HFF-Myc (cell line): ENCODE measurements around the gene PPTC7.
"Not testable (repeated sequence)": the region's sequence is repeated elsewhere in the genome, so short reads cannot be mapped to it uniquely, and the experiment has no call there.

Experiments
- DNase-seq: peaks from one replicate; pipeline ENCODE4 v3.0.0-alpha.2; 2011; ENCODE audit warnings: low read depth; ENCODE audit errors: extremely low read depth
- H3K4me3 ChIP-seq: replicated peaks from 2 replicates; pipeline ENCODE4 v1.5.1; 2011; ENCODE audit warnings: low read depth, mild to moderate bottlenecking, control low read depth, low read length
- CTCF ChIP-seq: IDR thresholded peaks from 2 replicates; pipeline ENCODE4 v1.5.1; 2012; ENCODE audit warnings: mild to moderate bottlenecking, low read depth, low read length, control low read depth; ENCODE audit errors: missing control alignments

Gene PPTC7

DNA sequence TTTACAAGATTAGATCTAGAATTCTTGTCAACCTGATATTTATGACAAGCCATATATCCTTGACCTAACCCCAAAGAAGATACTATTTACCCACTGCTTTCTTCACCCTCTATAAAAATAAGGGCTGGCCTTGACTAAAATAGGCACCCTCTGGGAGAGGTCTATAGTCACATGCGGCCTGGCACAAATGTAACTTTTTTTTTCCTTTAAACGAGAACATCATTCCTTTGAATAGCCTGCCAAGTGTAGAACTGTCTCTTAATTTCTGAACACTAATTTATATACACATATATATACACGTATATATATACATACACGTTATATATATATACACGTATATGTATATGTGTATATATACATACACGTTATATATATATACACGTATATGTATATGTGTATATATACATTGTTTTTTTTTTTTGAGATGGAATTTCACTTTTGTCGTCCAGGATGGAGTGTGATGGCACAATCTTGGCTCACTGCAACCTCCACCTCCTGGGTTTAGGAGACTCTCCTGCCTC, 18.6 kb downstream of the PPTC7 start:
- no peak overlapping the region for H3K4me3 ChIP-seq
- no peak for TF ChIP-seq CTCF
- DNase-seq = no peak

DNA sequence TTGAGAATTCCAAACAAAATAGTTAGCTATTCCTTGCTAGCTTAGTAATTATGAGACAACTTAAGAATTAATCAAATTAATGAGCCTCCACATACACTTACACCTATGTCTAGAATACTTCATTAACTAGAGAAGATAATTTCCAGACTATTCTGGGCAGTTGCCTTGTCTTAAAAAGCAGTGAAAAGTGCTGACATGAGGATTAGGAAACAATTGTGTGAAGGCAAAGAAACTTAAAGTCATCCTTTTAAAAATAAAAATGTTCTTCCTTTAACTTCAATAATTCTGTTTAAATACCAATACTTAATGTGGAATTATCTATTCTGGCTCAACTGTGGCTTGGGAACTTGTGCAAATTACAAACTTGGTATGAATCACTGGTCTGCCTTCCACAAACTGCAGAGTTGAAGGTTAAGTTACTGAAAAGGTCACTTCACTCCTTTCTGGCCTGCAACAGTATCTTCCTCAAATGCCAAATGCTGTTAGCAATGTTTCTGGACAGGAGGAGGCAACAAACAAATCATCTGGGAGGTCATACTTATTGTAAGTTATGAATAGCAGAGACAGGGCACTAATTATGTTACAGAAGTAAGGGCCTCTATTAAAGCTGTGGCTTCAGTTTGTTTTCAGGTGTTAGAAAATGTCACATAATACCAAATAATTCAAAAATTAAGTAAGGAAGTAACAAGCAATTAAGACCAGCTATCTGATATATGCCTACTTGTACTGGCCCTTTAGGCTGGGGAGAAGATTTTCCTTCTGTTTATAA, 19.2 kb downstream of the PPTC7 start:
- no peak for DNase-seq
- H3K4me3 ChIP-seq = no peak overlapping the region
- TF ChIP-seq CTCF = no peak

DNA sequence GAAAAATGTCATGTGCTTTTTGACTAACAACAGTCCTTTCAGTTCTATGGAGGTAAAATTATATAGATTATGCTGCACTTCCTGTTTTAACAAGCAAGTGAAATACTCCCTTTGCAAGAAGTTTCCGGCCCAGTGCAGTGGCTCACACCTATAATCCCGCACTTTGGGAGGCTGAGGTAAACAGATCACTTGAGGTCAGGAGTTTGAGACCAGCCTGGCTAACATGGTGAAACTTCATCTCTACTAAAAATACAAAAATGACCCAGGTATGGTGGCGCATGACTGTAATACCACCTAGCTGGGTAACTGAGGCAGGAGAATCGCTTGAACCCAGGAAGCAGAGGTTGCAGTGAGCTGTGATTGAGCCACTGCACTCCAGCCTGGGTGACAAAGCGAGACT, 20.7 kb downstream of the PPTC7 start:
- not testable (repeated sequence) for DNase-seq, H3K4me3 ChIP-seq

DNA sequence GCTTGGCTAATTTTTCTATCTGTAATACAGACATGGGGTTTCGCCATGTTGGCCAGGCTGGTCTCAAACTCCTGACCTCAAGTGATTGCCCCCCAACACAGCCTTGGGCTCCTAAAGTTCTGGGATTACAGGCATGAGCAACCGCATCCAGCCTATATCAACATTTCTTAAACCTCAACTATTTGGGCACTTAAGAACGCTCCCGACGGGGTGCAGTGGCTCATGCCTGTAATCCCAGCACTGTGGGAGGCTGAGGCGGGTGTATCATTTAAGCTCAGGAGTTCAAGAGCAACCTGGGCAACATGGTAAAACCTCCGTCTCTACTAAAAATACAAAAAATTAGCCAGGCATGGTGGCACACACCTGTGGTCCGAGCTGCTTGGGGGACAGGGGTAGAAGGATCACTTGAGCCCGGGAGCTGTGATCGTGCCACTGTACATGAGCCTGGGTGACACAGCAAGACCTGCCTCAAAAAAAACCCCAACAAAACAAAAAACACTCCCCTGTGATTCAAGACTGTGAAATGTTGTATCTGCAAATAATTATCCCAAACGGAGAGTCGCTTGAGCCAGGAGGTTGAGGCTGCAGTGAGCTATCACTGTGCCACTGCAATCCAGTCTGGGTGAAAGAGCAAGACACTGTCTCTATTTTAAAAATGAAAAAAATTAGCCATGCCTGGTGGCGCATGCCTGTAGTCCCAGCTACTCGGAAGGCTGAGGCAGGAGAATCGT, 21.5 kb downstream of the PPTC7 start:
- no peak for TF ChIP-seq CTCF

DNA sequence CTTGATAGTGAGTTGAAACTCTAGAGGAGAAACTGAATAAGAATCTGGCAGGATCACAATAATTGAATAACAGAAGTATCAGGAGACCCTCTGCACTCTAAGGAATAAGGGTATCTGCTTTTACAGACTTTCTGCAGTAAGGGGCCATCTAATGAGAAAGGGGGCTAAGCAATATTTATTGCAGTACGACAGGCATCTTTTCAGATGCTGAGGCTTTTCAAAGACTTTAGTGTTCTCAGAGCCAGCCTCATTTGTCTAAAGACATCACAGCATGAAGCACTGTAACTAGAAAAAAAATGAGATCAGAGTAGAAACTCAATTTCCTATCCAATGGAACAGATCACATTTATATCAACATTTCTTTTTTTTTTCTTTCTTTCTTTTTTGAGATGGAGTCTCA, 22.2 kb downstream of the PPTC7 start:
- TF ChIP-seq CTCF = no peak
- H3K4me3 ChIP-seq = no peak overlapping the region
- no peak for DNase-seq

More for the DNA sequence above, 21.5 kb downstream of the PPTC7 start:
- no peak for DNase-seq
- no peak overlapping the region for H3K4me3 ChIP-seq

GRCh38 chr12:110560048-110560447, 23.1 kb downstream of the PPTC7 start:
- TF ChIP-seq CTCF = no peak
- no peak for DNase-seq
- no peak overlapping the region for H3K4me3 ChIP-seq

GRCh38 chr12:110558945-110559344, 24.2 kb downstream of the PPTC7 start:
- not testable (repeated sequence) for H3K4me3 ChIP-seq, DNase-seq
